Keratinocyte (primary cell): ENCODE measurements around the gene FAT1. TPM values are rescaled to one million over a fixed set of nuclear protein-coding genes. Genes with fewer than 3 reads are reported as not detected.

Experiments
- DNase-seq: peaks from one replicate; pipeline ENCODE4 v3.0.0-alpha.2; 2011; ENCODE audit warnings: low read depth, missing footprints, low spot score
- FAIRE-seq: peaks from 2 replicates; lab custom pipeline; 2011; peaks lifted over from hg19 to GRCh38; lab: Jason Lieb, UNC
- H2AFZ ChIP-seq: 2 replicates; pipeline ENCODE4 v1.6.0; 2012; ENCODE audit warnings: low read length, control low read depth, inconsistent platforms; ENCODE audit not compliant: control insufficient read depth
- H3K27ac ChIP-seq: 2 replicates; pipeline ENCODE4 v1.5.1; 2011; ENCODE audit warnings: low read length; ENCODE audit not compliant: control insufficient read depth, insufficient read depth
- H3K27me3 ChIP-seq: 3 replicates; pipeline ENCODE4 v1.6.0; 2011; ENCODE audit warnings: low read length; ENCODE audit not compliant: control insufficient read depth, insufficient read depth; ENCODE audit errors: extremely low read depth
- H3K36me3 ChIP-seq, 2 experiments: 2 replicates in 1 of 2; 3 replicates in 1 of 2; pipeline ENCODE4 v1.5.1; 2011; ENCODE audit warnings: low read length in 2 of 2, mild to moderate bottlenecking in 1 of 2; ENCODE audit not compliant: control insufficient read depth in 2 of 2, insufficient read depth in 2 of 2; ENCODE audit errors: extremely low read depth in 1 of 2
- H3K4me1 ChIP-seq: 3 replicates; pipeline ENCODE4 v1.5.1; 2011; ENCODE audit warnings: low read length; ENCODE audit not compliant: control insufficient read depth, insufficient read depth; ENCODE audit errors: extremely low read depth
- H3K4me2 ChIP-seq: 3 replicates; pipeline ENCODE4 v1.6.0; 2011; ENCODE audit warnings: low read depth, low read length; ENCODE audit not compliant: control insufficient read depth, insufficient read depth; ENCODE audit errors: extremely low read depth
- H3K4me3 ChIP-seq, 3 experiments: fragments of 200-600 bp in 1 of 3; sonication (generic) in 1 of 3; 2 replicates in 2 of 3; 3 replicates in 1 of 3; pipeline ENCODE4 v1.5.1; 2011 to 2016; ENCODE audit warnings: low read length in 3 of 3, mild to moderate bottlenecking in 3 of 3, control low read depth in 2 of 3, inconsistent platforms in 1 of 3, low read depth in 1 of 3, mixed read lengths in 1 of 3, mixed run types in 1 of 3, moderate library complexity in 1 of 3; ENCODE audit not compliant: control insufficient read depth in 2 of 3, insufficient read depth in 2 of 3; ENCODE audit errors: extremely low read depth in 1 of 3
- H3K79me2 ChIP-seq: 2 replicates; pipeline ENCODE4 v1.6.0; 2012; ENCODE audit warnings: low read length; ENCODE audit not compliant: control insufficient read depth, insufficient read depth
- H3K9ac ChIP-seq: 3 replicates; pipeline ENCODE4 v1.6.0; 2011; ENCODE audit warnings: low read length; ENCODE audit not compliant: control insufficient read depth, insufficient read depth; ENCODE audit errors: extremely low read depth
- H3K9me1 ChIP-seq: 3 replicates; pipeline ENCODE4 v1.6.0; 2011; ENCODE audit warnings: low read length; ENCODE audit not compliant: control insufficient read depth, insufficient read depth; ENCODE audit errors: extremely low read depth
- H3K9me3 ChIP-seq: 2 replicates; pipeline ENCODE4 v1.5.1; 2012; ENCODE audit warnings: low read depth, low read length; ENCODE audit not compliant: control insufficient read depth
- H4K20me1 ChIP-seq: 3 replicates; pipeline ENCODE4 v1.6.0; 2011; ENCODE audit warnings: low read length; ENCODE audit not compliant: control insufficient read depth, insufficient read depth; ENCODE audit errors: extremely low read depth
- CTCF ChIP-seq, 3 experiments: IDR thresholded peaks in 1 of 3; conservative IDR thresholded peaks in 1 of 3; optimal IDR thresholded peaks in 1 of 3; 2 replicates in 2 of 3; 3 replicates in 1 of 3; pipeline versions ENCODE3 to v1.5.1; 2011; ENCODE audit warnings: low read length in 3 of 3, mild to moderate bottlenecking in 3 of 3, moderate library complexity in 2 of 3, control low read depth in 1 of 3, inconsistent platforms in 1 of 3; ENCODE audit not compliant: insufficient read depth in 2 of 3; ENCODE audit errors: extremely low read depth in 1 of 3
- EZH2 ChIP-seq: IDR thresholded peaks from one replicate; pipeline ENCODE4 v1.6.1; 2012; ENCODE audit warnings: inconsistent platforms, mild to moderate bottlenecking, low read length, moderate library complexity
- dilution Hi-C: fragments of 300-500 bp; cut with MboI; formaldehyde crosslinking; loops from one replicate; pipeline ENCODE4 v1.7.0; 2020; ENCODE audit warnings: low sequenced_read_pairs; ENCODE audit not compliant: extremely low pct_ligation_motif_present
- polyA plus RNA-seq, 5 experiments: library from polyadenylated mRNA; depleted of rRNA in 3 of 5; stranded (reverse) in 3 of 5; stranded (forward) in 1 of 5; unstranded in 1 of 5; fragments of >200 nt; gene quantifications; 1 replicate in 1 of 5; 2 replicates in 3 of 5; 3 replicates in 1 of 5; pipeline versions ENCODE4 v1.2.1 to v1.2.3, GENCODE V29; 2011 to 2012; ENCODE audit warnings: missing spikeins in 2 of 5, low read depth in 1 of 5, low replicate concordance in 1 of 5

FAT1 gene
- polyA plus RNA-seq, 1 donor (not counting 4 experiments of a cell fraction or from before 2014, with no cell fraction given): 329 TPM

DNA sequence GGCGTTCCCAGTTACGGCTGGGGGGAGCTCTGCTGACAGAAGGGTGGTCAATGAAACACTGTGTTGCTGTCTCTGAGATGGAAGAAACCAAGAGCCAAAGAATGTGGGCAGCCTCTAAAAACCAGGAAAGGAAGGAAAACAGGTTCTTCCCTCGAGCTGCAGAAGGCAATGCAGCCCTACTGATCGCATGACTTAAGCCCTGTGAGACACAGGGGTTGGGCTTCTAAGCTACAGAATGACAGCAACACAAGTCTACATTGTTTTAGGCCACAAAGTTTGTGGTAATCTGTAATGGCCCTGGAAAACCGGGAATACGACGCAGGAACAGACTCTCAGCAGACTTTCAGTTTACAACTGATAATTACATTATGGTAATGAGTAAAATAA, 130.1 kb downstream of the FAT1 start:
- no peak for DNase-seq
- peaks cover 59% of the 10 kb centered on the region for H3K79me2 ChIP-seq
- peaks cover 42 to 57% of the 10 kb centered on the region in 2 experiments for H3K36me3 ChIP-seq
- no peak overlapping the region for H2AFZ ChIP-seq
- no peaks in the 10 kb centered on the region for H3K9me3 ChIP-seq
- H3K27ac ChIP-seq: no peak overlapping the region
- H4K20me1 ChIP-seq: peaks cover 21% of the 10 kb centered on the region
- H3K27me3 ChIP-seq: no peaks in the 10 kb centered on the region
- TF ChIP-seq CTCF (optimal IDR thresholded peaks at IDR 0.05 in 1 of 3, IDR thresholded peaks at IDR 0.05 in 1 of 3, conservative IDR thresholded peaks at IDR 0.05 in 1 of 3; ENCODE audit: extremely low read depth in 1 of 3, insufficient read depth in 2 of 3, low read length in 3 of 3) (no peak), EZH2 (no peak)
- no peaks in the 10 kb centered on the region for H3K9me1 ChIP-seq
- H3K4me1 ChIP-seq: no peaks in the 10 kb centered on the region
- no peak overlapping the region for H3K9ac ChIP-seq
- FAIRE-seq: no peak
- H3K4me3 ChIP-seq: no peak overlapping the region
- dilution Hi-C loops: no loop called here
- H3K4me2 ChIP-seq: no peak overlapping the region

DNA sequence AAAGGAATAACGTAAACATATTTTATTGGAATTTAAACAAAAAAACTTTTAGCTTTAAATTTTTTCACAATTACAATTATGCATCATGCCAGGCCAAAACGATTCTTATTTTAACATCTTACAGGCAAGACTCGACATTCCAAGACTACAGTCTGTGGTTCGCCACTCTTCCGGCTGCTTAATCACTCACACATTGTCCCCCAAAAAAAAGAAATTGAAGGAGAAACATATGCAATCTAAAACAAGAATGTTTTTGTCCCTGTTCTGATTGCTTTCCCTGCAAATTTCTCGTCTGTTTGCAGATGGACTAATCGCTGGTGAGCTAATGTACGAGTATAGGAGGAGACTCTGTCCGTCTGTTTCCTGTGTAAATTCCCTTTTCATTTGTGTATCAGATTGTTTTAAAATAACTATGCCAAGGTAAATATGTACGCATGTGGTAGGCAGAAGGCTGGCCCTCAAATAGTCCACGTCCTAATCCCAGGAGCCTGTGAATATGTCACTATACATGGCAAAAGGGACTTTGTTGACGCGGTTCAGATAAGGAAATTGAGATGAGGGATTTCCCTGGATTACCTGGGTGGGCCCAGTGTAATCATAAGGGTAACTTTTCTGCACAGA, 130.6 kb downstream of the FAT1 start:
- no peaks in the 10 kb centered on the region for H3K27me3 ChIP-seq
- no peak for FAIRE-seq
- TF ChIP-seq CTCF (optimal IDR thresholded peaks at IDR 0.05 in 1 of 3, IDR thresholded peaks at IDR 0.05 in 1 of 3, conservative IDR thresholded peaks at IDR 0.05 in 1 of 3; ENCODE audit: extremely low read depth in 1 of 3, insufficient read depth in 2 of 3, low read length in 3 of 3) (no peak), EZH2 (no peak)
- H3K36me3 ChIP-seq: peaks cover 41 to 57% of the 10 kb centered on the region in 2 experiments
- H3K79me2 ChIP-seq: peaks cover 60% of the 10 kb centered on the region
- no peaks in the 10 kb centered on the region for H3K9me3 ChIP-seq
- dilution Hi-C loops: no loop called here
- no peaks in the 10 kb centered on the region for H3K9me1 ChIP-seq
- H3K4me1 ChIP-seq: no peaks in the 10 kb centered on the region
- no peak overlapping the region for H3K9ac ChIP-seq
- no peak overlapping the region for H3K27ac ChIP-seq
- H3K4me3 ChIP-seq: no peak overlapping the region
- H3K4me2 ChIP-seq: no peak overlapping the region
- no peak overlapping the region for H2AFZ ChIP-seq
- no peak for DNase-seq
- H4K20me1 ChIP-seq: peaks cover 23% of the 10 kb centered on the region
